ENCODE measurements around the gene RGPD8.
"Not testable (repeated sequence)": the region's sequence is repeated elsewhere in the genome, so short reads cannot be mapped to it uniquely, and the experiment has no call there.

RGPD8 gene

DNA sequence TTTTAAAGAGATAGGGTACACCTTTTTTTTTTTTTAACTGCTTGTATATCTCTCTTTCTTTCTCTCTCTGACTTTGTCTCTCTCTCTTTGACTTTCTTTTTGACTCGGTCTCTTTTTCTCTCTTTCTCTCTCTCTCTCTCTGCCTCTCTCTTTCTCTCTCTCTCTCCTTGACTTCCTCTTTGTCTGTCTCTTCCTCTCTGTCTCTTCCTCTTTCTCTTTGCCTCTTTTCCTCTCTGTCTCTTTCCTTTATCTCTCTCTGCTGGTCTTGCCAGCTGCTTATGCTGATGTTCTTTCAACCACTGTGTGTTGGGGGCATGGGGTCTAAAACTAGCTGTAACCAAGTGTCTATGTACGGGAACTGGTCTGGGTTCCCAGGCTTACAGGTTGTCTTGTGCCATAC is 81.2 kb downstream of the RGPD8 start:
- H3K18ac ChIP-seq (ENCODE audit: low read depth in 1 of 2, low read length in 2 of 2); H2BK120ac ChIP-seq (ENCODE audit: low read depth, low read length); DNase-seq; H4K8ac ChIP-seq (ENCODE audit: low read length); H3K36me3 ChIP-seq (ENCODE audit: control insufficient read depth in 1 of 2, insufficient read depth in 2 of 2, low read depth in 1 of 2, low read length in 2 of 2); H2BK12ac ChIP-seq (ENCODE audit: low read length in 2 of 2); H3K4ac ChIP-seq (ENCODE audit: low read depth in 1 of 2, low read length in 2 of 2); H2BK15ac ChIP-seq (ENCODE audit: low read depth, poor library complexity, severe bottlenecking); H3K14ac ChIP-seq (ENCODE audit: low read length in 2 of 2); H3K27ac ChIP-seq (ENCODE audit: low read length, poor library complexity, severe bottlenecking); H3K4me1 ChIP-seq (ENCODE audit: control insufficient read depth, insufficient read depth, low read depth, low read length); H3K27me3 ChIP-seq (ENCODE audit: control insufficient read depth in 1 of 2, insufficient read depth in 1 of 2, low read length in 2 of 2); H3K23ac ChIP-seq (ENCODE audit: low read length in 2 of 2); H2AFZ ChIP-seq (ENCODE audit: low read depth, low read length); H2AK5ac ChIP-seq (ENCODE audit: low read length, severe bottlenecking); H3K9ac ChIP-seq (ENCODE audit: low read length); H4K91ac ChIP-seq (ENCODE audit: low read length); H3K4me3 ChIP-seq (ENCODE audit: insufficient read depth in 1 of 2, low read depth in 1 of 2, low read length in 2 of 2); H3K4me2 ChIP-seq (ENCODE audit: low read length, poor library complexity, severe bottlenecking); H3K9me3 ChIP-seq (ENCODE audit: control insufficient read depth, low read length); H2BK5ac ChIP-seq (ENCODE audit: low read depth, low read length, poor library complexity, severe bottlenecking); H3K79me1 ChIP-seq (replicated peaks; ENCODE audit: low read length, poor library complexity, severe bottlenecking): not testable (repeated sequence)
- WGBS: 90% methylated on average over 2 of the region's 2 CpGs

DNA sequence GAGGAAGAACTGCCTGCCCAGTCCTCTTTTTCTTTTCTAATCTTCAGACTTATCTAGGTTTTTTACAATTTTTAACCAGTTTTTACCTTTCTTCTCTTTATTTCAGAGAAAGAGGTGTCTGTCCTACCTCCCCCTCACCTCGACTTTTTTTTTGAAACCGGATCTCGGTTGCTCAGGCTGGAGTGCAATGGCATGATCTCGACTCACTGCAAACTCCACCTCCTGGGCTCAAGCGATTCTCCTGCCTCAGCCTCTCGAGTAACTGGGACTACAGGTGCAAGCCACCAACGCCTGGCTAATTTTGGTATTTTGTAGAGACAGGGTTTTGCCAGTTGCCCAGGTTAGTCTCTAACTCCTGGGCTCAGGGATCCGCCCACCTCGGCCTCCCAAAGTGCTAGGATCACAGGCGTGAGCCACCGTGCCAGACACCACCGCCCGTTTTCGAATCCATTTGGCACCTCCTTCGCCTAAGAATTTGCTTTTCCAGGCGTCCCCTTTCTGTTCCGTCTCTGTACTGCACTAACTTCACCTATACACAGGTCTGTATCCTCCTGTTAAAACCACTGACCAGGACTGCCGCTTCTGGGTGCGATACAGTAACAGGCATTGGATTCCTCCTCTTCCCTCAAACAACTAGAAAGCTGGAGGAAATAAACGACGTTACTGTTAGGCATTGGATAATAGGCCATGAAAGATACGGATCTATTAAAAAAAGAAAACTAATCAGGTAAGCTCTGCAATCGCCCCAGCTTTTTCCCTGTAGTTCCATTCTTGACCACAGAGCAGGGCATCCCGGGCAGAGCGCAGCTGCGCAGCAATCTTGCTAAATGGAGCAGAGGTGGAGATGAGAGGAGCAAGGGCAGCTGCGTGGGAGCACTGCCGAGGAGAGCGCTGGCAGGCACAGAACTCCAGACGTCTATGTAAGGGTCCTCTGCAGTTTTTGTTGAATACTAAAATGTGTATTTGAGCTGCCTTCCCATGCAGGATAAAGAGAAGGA is 88.1 kb downstream of the RGPD8 start:
- WGBS: 83% methylated on average over 28 of the region's 30 CpGs
- Histone ChIP-seq H4K91ac (ENCODE audit: low read length) (no peak overlapping the region), H3K27me3 (ENCODE audit: control insufficient read depth in 1 of 2, insufficient read depth in 1 of 2, low read length in 2 of 2) (peaks cover 0 to 3% of the 10 kb centered on the region in 2 experiments)

DNA sequence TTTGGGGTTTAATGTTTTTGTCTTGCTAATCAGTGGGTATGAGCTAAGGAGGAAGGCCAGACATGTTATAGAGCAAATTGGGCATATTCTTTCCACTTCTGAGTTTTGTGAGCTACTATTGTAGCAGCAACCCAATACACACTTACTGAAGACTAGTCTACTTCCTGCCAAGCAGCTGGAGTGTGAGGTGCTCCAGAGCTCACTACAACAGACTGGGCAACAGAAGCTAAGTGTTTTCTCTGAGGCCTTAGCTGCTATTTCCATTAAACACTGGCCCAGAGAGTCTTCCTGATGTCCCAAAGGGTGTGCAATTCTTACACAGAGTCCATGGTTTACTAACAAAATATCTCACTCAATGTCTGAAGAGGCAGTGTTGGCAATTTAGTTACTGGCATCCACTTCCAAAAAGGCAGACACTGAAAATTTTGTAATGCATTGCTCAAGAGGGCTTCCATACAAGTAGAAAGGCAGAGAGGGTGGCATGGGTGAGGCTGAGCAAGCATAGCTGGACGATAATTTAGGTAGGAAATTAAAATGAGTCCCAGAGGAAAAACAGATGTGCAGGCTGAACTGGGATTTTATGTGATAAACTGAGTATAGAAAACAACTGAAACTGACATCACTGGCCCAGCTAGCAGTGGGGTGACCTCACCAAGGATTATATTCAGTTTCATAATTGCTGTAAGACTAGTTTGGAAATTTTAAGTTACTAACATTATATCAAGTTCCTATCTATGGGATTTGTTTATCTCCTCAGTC is 89.4 kb downstream of the RGPD8 start:
- H2BK12ac ChIP-seq (ENCODE audit: low read length in 2 of 2): no peak overlapping the region
- H3K79me1 ChIP-seq (replicated peaks; ENCODE audit: low read length, poor library complexity, severe bottlenecking): no peaks in the 10 kb centered on the region
- 78% methylated on average over 1 of the region's 1 CpG for WGBS

More for the DNA sequence above, 88.1 kb downstream of the RGPD8 start:
- DNase-seq: no peak
- no peak overlapping the region for H3K4me3 ChIP-seq (ENCODE audit: insufficient read depth in 1 of 2, low read depth in 1 of 2, low read length in 2 of 2)
- H3K4ac ChIP-seq (ENCODE audit: low read depth in 1 of 2, low read length in 2 of 2): no peak overlapping the region
- no peaks in the 10 kb centered on the region for H3K4me1 ChIP-seq (ENCODE audit: control insufficient read depth, insufficient read depth, low read depth, low read length)
- no peaks in the 10 kb centered on the region for H3K9me3 ChIP-seq (ENCODE audit: control insufficient read depth, low read length)
- H3K9ac ChIP-seq (ENCODE audit: low read length): peak overlapping the region; percentile 47
- no peak overlapping the region for H2BK5ac ChIP-seq (ENCODE audit: low read depth, low read length, poor library complexity, severe bottlenecking)
- H3K27ac ChIP-seq (ENCODE audit: low read length, poor library complexity, severe bottlenecking): no peak overlapping the region
- H3K14ac ChIP-seq (ENCODE audit: low read length in 2 of 2): no peak overlapping the region
- no peak overlapping the region for H3K23ac ChIP-seq (ENCODE audit: low read length in 2 of 2)
- no peaks in the 10 kb centered on the region for H3K79me1 ChIP-seq (replicated peaks; ENCODE audit: low read length, poor library complexity, severe bottlenecking)
- no peak overlapping the region for H2AFZ ChIP-seq (ENCODE audit: low read depth, low read length)
- no peak overlapping the region for H3K18ac ChIP-seq (ENCODE audit: low read depth in 1 of 2, low read length in 2 of 2)
- no peak overlapping the region for H2BK120ac ChIP-seq (ENCODE audit: low read depth, low read length)
- H4K8ac ChIP-seq (ENCODE audit: low read length): no peak overlapping the region
- no peak overlapping the region for H3K4me2 ChIP-seq (ENCODE audit: low read length, poor library complexity, severe bottlenecking)
- no peak overlapping the region for H2AK5ac ChIP-seq (ENCODE audit: low read length, severe bottlenecking)
- H3K36me3 ChIP-seq (ENCODE audit: control insufficient read depth in 1 of 2, insufficient read depth in 2 of 2, low read depth in 1 of 2, low read length in 2 of 2): no peaks in the 10 kb centered on the region
- no peak overlapping the region for H2BK12ac ChIP-seq (ENCODE audit: low read length in 2 of 2)
- no peak overlapping the region for H2BK15ac ChIP-seq (ENCODE audit: low read depth, poor library complexity, severe bottlenecking)

DNA sequence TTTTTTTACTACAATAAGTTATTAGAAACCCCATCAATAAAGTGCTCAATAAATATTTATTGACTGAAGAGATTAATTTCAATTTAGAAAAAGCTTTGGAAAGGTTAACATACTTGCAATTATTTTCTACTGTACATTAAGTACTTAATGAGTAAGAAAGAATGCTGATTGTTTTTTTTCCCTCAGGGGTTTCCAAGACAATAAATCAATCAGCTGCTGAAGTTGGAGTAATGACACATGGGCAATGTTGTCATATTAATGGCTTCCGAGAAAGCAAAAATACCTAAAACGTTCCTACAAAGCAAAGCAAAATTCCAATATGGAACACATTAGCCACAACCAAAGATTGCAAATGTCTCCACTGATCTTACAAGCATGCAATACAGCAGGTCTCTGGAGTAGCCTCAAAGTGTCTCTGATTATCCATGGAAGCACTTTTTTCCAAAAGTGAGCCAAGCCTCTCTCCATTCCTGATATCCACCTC is 91.3 kb downstream of the RGPD8 start:
- H4K8ac ChIP-seq (ENCODE audit: low read length): no peak overlapping the region
- H3K36me3 ChIP-seq (ENCODE audit: control insufficient read depth in 1 of 2, insufficient read depth in 2 of 2, low read depth in 1 of 2, low read length in 2 of 2): no peaks in the 10 kb centered on the region
- H2BK15ac ChIP-seq (ENCODE audit: low read depth, poor library complexity, severe bottlenecking): no peak overlapping the region
- DNase-seq: no peak
- H3K4me1 ChIP-seq (ENCODE audit: control insufficient read depth, insufficient read depth, low read depth, low read length): no peaks in the 10 kb centered on the region
- 79% methylated on average over 2 of the region's 2 CpGs for WGBS
- no peak overlapping the region for H3K4me2 ChIP-seq (ENCODE audit: low read length, poor library complexity, severe bottlenecking)
- no peak overlapping the region for H3K18ac ChIP-seq (ENCODE audit: low read depth in 1 of 2, low read length in 2 of 2)
- H3K4ac ChIP-seq (ENCODE audit: low read depth in 1 of 2, low read length in 2 of 2): no peak overlapping the region
- no peak overlapping the region for H2BK5ac ChIP-seq (ENCODE audit: low read depth, low read length, poor library complexity, severe bottlenecking)
- H3K9ac ChIP-seq (ENCODE audit: low read length): no peak overlapping the region
- no peaks in the 10 kb centered on the region for H3K79me1 ChIP-seq (replicated peaks; ENCODE audit: low read length, poor library complexity, severe bottlenecking)
- no peak overlapping the region for H2AK5ac ChIP-seq (ENCODE audit: low read length, severe bottlenecking)
- no peak overlapping the region for H3K27ac ChIP-seq (ENCODE audit: low read length, poor library complexity, severe bottlenecking)
- H4K91ac ChIP-seq (ENCODE audit: low read length): no peak overlapping the region
- peaks cover 0 to 3% of the 10 kb centered on the region in 2 experiments for H3K27me3 ChIP-seq (ENCODE audit: control insufficient read depth in 1 of 2, insufficient read depth in 1 of 2, low read length in 2 of 2)
- H3K14ac ChIP-seq (ENCODE audit: low read length in 2 of 2): no peak overlapping the region
- no peak overlapping the region for H2BK120ac ChIP-seq (ENCODE audit: low read depth, low read length)
- no peak overlapping the region for H2BK12ac ChIP-seq (ENCODE audit: low read length in 2 of 2)
- H3K4me3 ChIP-seq (ENCODE audit: insufficient read depth in 1 of 2, low read depth in 1 of 2, low read length in 2 of 2): no peak overlapping the region
- no peaks in the 10 kb centered on the region for H3K9me3 ChIP-seq (ENCODE audit: control insufficient read depth, low read length)
- H2AFZ ChIP-seq (ENCODE audit: low read depth, low read length): no peak overlapping the region
- no peak overlapping the region for H3K23ac ChIP-seq (ENCODE audit: low read length in 2 of 2)

More for the DNA sequence above, 89.4 kb downstream of the RGPD8 start:
- Histone ChIP-seq H3K4ac (ENCODE audit: low read depth in 1 of 2, low read length in 2 of 2) (no peak overlapping the region), H2AFZ (ENCODE audit: low read depth, low read length) (no peak overlapping the region), H3K4me1 (ENCODE audit: control insufficient read depth, insufficient read depth, low read depth, low read length) (no peaks in the 10 kb centered on the region), H2BK5ac (ENCODE audit: low read depth, low read length, poor library complexity, severe bottlenecking) (no peak overlapping the region), H3K4me3 (ENCODE audit: insufficient read depth in 1 of 2, low read depth in 1 of 2, low read length in 2 of 2) (no peak overlapping the region), H3K9me3 (ENCODE audit: control insufficient read depth, low read length) (no peaks in the 10 kb centered on the region), H4K8ac (ENCODE audit: low read length) (no peak overlapping the region), H3K14ac (ENCODE audit: low read length in 2 of 2) (no peak overlapping the region), H3K9ac (ENCODE audit: low read length) (peak overlapping the region; percentile 47), H3K27me3 (ENCODE audit: control insufficient read depth in 1 of 2, insufficient read depth in 1 of 2, low read length in 2 of 2) (peaks cover 0 to 3% of the 10 kb centered on the region in 2 experiments), H2BK15ac (ENCODE audit: low read depth, poor library complexity, severe bottlenecking) (no peak overlapping the region), H3K36me3 (ENCODE audit: control insufficient read depth in 1 of 2, insufficient read depth in 2 of 2, low read depth in 1 of 2, low read length in 2 of 2) (no peaks in the 10 kb centered on the region), H3K27ac (ENCODE audit: low read length, poor library complexity, severe bottlenecking) (no peak overlapping the region), H3K4me2 (ENCODE audit: low read length, poor library complexity, severe bottlenecking) (no peak overlapping the region), H3K23ac (ENCODE audit: low read length in 2 of 2) (no peak overlapping the region), H3K18ac (ENCODE audit: low read depth in 1 of 2, low read length in 2 of 2) (no peak overlapping the region), H2AK5ac (ENCODE audit: low read length, severe bottlenecking) (no peak overlapping the region), H2BK120ac (ENCODE audit: low read depth, low read length) (no peak overlapping the region), H4K91ac (ENCODE audit: low read length) (no peak overlapping the region)
- no peak for DNase-seq

All from mesenchymal stem cell (in vitro differentiated cells and primary cell).